HepG2 (cell line): Measurements from ENCODE around the gene SF3A2. TPM values are rescaled to one million over a fixed set of nuclear protein-coding genes. Genes with fewer than 3 reads are reported as not detected.
A peak's percentile ranks its signal among the peaks of the same experiment; 100 is the strongest.

Source experiments
- GABPB1 ChIP-seq: IDR thresholded peaks from 2 replicates; pipeline ENCODE4 v1.6.1; 2016; ENCODE audit warnings: mild to moderate bottlenecking, missing genetic modification reagents, moderate library complexity, missing compliant biosample characterization
- HCFC1 ChIP-seq: fragments of 150-350 bp; IDR thresholded peaks from 2 replicates; pipeline ENCODE4 v1.6.1; 2014; ENCODE audit warnings: low read depth, low read length
- JARID2 ChIP-seq: sonication (generic); formaldehyde crosslinking; IDR thresholded peaks from 2 replicates; pipeline ENCODE4 v1.8.1; 2023; ENCODE audit warnings: missing genetic modification reagents, inconsistent platforms; ENCODE audit not compliant: insufficient replicate concordance
- KDM6A ChIP-seq: IDR thresholded peaks from 2 replicates; pipeline ENCODE4 v1.6.1; 2016; ENCODE audit warnings: low read depth
- MAZ ChIP-seq, 2 experiments: sonication (generic) in 1 of 2; formaldehyde crosslinking in 1 of 2; IDR thresholded peaks; 2 replicates each; pipeline versions ENCODE4 v1.5.0 to v1.6.1; 2012 to 2020; ENCODE audit warnings: low read depth in 2 of 2, mild to moderate bottlenecking in 2 of 2, borderline replicate concordance in 1 of 2, improper control_type of control experiment in 1 of 2, low read length in 1 of 2, missing genetic modification reagents in 1 of 2, moderate library complexity in 1 of 2
- NFE2L2 ChIP-seq: fragments of 150-350 bp; IDR thresholded peaks from 2 replicates; pipeline ENCODE4 v1.6.1; 2014; ENCODE audit warnings: low read length
- NR1H2 ChIP-seq: sonication (generic); formaldehyde crosslinking; IDR thresholded peaks from 2 replicates; pipeline ENCODE4 v1.8.1; 2022; ENCODE audit warnings: low read depth, missing genetic modification reagents, borderline replicate concordance
- NR2C2 ChIP-seq: sonication (generic); formaldehyde crosslinking; IDR thresholded peaks from 2 replicates; pipeline ENCODE4 v1.4.0; 2020; ENCODE audit warnings: missing genetic modification reagents, mild to moderate bottlenecking, moderate library complexity, borderline replicate concordance
- SAP130 ChIP-seq: IDR thresholded peaks from 2 replicates; pipeline ENCODE4 v1.6.1; 2016; ENCODE audit warnings: low read depth
- ZNF883 ChIP-seq: sonication (generic); formaldehyde crosslinking; IDR thresholded peaks from 2 replicates; pipeline ENCODE4 v1.5.1; 2020; ENCODE audit warnings: mild to moderate bottlenecking, missing genetic modification reagents; ENCODE audit errors: not compliant biosample characterization
- ZSCAN12 ChIP-seq: sonication (generic); formaldehyde crosslinking; IDR thresholded peaks from 2 replicates; pipeline ENCODE4 v1.9.0; 2021; ENCODE audit warnings: mild to moderate bottlenecking, missing genetic modification reagents
- polyA plus RNA-seq, 8 experiments: library from polyadenylated mRNA; depleted of rRNA in 3 of 8; stranded (reverse) in 7 of 8; unstranded in 1 of 8; fragments of >200 nt; fragmentation: Illumina TruSeq in 4 of 8; extraction: Trizol in 4 of 8; gene quantifications; 2 replicates each; pipeline versions ENCODE4 v1.2.1 to v1.2.3, GENCODE V29; 2011 to 2016; ENCODE audit warnings: low read depth in 4 of 8, missing spikeins in 1 of 8, mixed read lengths in 1 of 8; ENCODE audit not compliant: insufficient read depth in 1 of 8
- total RNA-seq, 5 experiments: library from RNA; depleted of rRNA; stranded (reverse); fragments of >200 nt; fragmentation: Illumina TruSeq; extraction: Trizol; gene quantifications; 2 replicates each; pipeline ENCODE4 v1.2.3, GENCODE V29; 2016; ENCODE audit warnings: low read depth in 1 of 5
- TF ChIP-seq, protein P1 (sequence below): sonication (generic); formaldehyde crosslinking; IDR thresholded peaks from 2 replicates; pipeline ENCODE4 v1.4.0; 2020; ENCODE audit warnings: mild to moderate bottlenecking, missing genetic modification reagents
- TF ChIP-seq, protein P2 (sequence below): IDR thresholded peaks from 2 replicates; pipeline ENCODE4 v1.6.1; 2018; ENCODE audit warnings: missing genetic modification reagents, mild to moderate bottlenecking, missing compliant biosample characterization
- TF ChIP-seq, protein P3 (sequence below): sonication (generic); formaldehyde crosslinking; IDR thresholded peaks from 2 replicates; pipeline ENCODE4 v1.8.0; 2022; ENCODE audit warnings: mild to moderate bottlenecking, missing genetic modification reagents; ENCODE audit not compliant: insufficient replicate concordance
- TF ChIP-seq, protein P4 (sequence below): sonication (generic); formaldehyde crosslinking; IDR thresholded peaks from 2 replicates; pipeline ENCODE4 v1.4.0; 2020; ENCODE audit warnings: missing genetic modification reagents
- TF ChIP-seq, protein P5 (sequence below): sonication (generic); formaldehyde crosslinking; IDR thresholded peaks from 2 replicates; pipeline ENCODE4 v1.5.0; 2020; ENCODE audit warnings: mild to moderate bottlenecking, low read depth, missing genetic modification reagents, borderline replicate concordance
- TF ChIP-seq, protein P6 (sequence below): sonication (generic); formaldehyde crosslinking; IDR thresholded peaks from 2 replicates; pipeline ENCODE4 v1.4.0; 2020; ENCODE audit warnings: missing genetic modification reagents
- TF ChIP-seq, protein P7 (sequence below): sonication (generic); formaldehyde crosslinking; IDR thresholded peaks from 2 replicates; pipeline ENCODE4 v1.4.0; 2020; ENCODE audit warnings: mild to moderate bottlenecking, missing genetic modification reagents

Gene SF3A2
- total and polyA plus RNA-seq, 2 of the 13 experiments (the other 11 are each of a cell fraction or from before 2014, with no cell fraction given), result 8.6 to 8.8 TPM

DNA sequence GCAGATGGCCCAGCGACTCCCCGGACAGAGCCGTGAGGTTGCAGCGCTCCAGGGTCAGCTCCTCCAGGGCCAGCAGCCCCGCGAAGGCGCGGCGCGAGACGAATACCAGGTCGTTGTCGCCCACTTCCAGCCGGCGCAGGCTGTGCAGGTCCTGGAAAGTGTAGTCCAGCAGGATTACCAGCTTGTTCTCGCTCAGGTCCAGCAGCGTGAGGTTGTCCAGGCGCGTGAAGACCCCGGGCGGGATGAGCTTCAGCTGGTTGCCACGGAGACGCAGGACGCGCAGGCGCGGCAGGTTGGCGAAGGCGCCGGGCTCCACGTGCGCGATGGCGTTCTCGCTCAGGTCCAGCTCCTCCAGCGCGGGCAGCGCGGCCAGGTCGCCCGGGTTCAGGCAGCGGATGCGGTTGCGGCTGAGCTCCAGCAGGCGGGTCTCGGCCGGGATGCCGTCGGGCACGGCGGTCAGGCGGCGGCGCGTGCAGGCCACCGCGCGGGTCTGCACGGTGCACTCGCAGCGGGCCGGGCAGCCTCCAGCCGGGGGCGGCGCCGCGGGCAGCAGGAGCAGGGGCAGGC lies 54.6 kb downstream of the SF3A2 start (continued):
- TF ChIP-seq, protein P1, sequence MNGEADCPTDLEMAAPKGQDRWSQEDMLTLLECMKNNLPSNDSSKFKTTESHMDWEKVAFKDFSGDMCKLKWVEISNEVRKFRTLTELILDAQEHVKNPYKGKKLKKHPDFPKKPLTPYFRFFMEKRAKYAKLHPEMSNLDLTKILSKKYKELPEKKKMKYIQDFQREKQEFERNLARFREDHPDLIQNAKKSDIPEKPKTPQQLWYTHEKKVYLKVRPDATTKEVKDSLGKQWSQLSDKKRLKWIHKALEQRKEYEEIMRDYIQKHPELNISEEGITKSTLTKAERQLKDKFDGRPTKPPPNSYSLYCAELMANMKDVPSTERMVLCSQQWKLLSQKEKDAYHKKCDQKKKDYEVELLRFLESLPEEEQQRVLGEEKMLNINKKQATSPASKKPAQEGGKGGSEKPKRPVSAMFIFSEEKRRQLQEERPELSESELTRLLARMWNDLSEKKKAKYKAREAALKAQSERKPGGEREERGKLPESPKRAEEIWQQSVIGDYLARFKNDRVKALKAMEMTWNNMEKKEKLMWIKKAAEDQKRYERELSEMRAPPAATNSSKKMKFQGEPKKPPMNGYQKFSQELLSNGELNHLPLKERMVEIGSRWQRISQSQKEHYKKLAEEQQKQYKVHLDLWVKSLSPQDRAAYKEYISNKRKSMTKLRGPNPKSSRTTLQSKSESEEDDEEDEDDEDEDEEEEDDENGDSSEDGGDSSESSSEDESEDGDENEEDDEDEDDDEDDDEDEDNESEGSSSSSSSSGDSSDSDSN, result peak; percentile 85; the same call in 1 of the 2 replicates
- peak; percentile 41; the same call in 1 of the 2 replicates for TF ChIP-seq SAP130
- no peak for TF ChIP-seq ZSCAN12 (CRISPR knock-in tag)
- TF ChIP-seq, protein P2, sequence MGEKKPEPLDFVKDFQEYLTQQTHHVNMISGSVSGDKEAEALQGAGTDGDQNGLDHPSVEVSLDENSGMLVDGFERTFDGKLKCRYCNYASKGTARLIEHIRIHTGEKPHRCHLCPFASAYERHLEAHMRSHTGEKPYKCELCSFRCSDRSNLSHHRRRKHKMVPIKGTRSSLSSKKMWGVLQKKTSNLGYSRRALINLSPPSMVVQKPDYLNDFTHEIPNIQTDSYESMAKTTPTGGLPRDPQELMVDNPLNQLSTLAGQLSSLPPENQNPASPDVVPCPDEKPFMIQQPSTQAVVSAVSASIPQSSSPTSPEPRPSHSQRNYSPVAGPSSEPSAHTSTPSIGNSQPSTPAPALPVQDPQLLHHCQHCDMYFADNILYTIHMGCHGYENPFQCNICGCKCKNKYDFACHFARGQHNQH (CRISPR knock-in tag), result no peak
- TF ChIP-seq, protein P3, sequence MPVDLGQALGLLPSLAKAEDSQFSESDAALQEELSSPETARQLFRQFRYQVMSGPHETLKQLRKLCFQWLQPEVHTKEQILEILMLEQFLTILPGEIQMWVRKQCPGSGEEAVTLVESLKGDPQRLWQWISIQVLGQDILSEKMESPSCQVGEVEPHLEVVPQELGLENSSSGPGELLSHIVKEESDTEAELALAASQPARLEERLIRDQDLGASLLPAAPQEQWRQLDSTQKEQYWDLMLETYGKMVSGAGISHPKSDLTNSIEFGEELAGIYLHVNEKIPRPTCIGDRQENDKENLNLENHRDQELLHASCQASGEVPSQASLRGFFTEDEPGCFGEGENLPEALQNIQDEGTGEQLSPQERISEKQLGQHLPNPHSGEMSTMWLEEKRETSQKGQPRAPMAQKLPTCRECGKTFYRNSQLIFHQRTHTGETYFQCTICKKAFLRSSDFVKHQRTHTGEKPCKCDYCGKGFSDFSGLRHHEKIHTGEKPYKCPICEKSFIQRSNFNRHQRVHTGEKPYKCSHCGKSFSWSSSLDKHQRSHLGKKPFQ (CRISPR knock-in tag), result peak; percentile 59
- TF ChIP-seq, protein P4, sequence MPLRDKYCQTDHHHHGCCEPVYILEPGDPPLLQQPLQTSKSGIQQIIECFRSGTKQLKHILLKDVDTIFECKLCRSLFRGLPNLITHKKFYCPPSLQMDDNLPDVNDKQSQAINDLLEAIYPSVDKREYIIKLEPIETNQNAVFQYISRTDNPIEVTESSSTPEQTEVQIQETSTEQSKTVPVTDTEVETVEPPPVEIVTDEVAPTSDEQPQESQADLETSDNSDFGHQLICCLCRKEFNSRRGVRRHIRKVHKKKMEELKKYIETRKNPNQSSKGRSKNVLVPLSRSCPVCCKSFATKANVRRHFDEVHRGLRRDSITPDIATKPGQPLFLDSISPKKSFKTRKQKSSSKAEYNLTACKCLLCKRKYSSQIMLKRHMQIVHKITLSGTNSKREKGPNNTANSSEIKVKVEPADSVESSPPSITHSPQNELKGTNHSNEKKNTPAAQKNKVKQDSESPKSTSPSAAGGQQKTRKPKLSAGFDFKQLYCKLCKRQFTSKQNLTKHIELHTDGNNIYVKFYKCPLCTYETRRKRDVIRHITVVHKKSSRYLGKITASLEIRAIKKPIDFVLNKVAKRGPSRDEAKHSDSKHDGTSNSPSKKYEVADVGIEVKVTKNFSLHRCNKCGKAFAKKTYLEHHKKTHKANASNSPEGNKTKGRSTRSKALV (CRISPR knock-in tag), result peak; percentile 99
- TF ChIP-seq GABPB1 (CRISPR knock-in tag), result 0 out of 2 replicates have a peak, but pooled peaks have one; percentile 24
- TF ChIP-seq, protein P5, sequence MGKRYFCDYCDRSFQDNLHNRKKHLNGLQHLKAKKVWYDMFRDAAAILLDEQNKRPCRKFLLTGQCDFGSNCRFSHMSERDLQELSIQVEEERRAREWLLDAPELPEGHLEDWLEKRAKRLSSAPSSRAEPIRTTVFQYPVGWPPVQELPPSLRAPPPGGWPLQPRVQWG (CRISPR knock-in tag), result no peak
- no peak for TF ChIP-seq NR1H2 (CRISPR knock-in tag)
- TF ChIP-seq, protein P6, sequence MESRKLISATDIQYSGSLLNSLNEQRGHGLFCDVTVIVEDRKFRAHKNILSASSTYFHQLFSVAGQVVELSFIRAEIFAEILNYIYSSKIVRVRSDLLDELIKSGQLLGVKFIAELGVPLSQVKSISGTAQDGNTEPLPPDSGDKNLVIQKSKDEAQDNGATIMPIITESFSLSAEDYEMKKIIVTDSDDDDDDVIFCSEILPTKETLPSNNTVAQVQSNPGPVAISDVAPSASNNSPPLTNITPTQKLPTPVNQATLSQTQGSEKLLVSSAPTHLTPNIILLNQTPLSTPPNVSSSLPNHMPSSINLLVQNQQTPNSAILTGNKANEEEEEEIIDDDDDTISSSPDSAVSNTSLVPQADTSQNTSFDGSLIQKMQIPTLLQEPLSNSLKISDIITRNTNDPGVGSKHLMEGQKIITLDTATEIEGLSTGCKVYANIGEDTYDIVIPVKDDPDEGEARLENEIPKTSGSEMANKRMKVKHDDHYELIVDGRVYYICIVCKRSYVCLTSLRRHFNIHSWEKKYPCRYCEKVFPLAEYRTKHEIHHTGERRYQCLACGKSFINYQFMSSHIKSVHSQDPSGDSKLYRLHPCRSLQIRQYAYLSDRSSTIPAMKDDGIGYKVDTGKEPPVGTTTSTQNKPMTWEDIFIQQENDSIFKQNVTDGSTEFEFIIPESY (CRISPR knock-in tag), result 0 out of 2 replicates have a peak, but pooled peaks have one; percentile 33
- TF ChIP-seq MAZ (IDR thresholded peaks at IDR 0.05; ENCODE audit: borderline replicate concordance, low read depth, low read length), result no peak
- peak; percentile 55; the same call in 1 of the 2 replicates for TF ChIP-seq MAZ (CRISPR knock-in tag; IDR thresholded peaks at IDR 0.05; ENCODE audit: low read depth)
- no peak for TF ChIP-seq HCFC1
- peak; percentile 48 for TF ChIP-seq ZNF883
- TF ChIP-seq NFE2L2, result no peak
- no peak for TF ChIP-seq KDM6A (CRISPR knock-in tag)
- peak; percentile 26; the same call in 1 of the 2 replicates for TF ChIP-seq NR2C2 (CRISPR knock-in tag)
- TF ChIP-seq JARID2, result no peak
- TF ChIP-seq, protein P7, sequence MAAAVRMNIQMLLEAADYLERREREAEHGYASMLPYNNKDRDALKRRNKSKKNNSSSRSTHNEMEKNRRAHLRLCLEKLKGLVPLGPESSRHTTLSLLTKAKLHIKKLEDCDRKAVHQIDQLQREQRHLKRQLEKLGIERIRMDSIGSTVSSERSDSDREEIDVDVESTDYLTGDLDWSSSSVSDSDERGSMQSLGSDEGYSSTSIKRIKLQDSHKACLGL, result peak; percentile 72; the same call in 1 of the 2 replicates
